Mammary epithelial cell (primary cell): Measurements from ENCODE around the gene TNFAIP3.

ENCODE experiments used
- CTCF ChIP-seq, 2 donors: IDR thresholded peaks in 1 of 2; conservative IDR thresholded peaks in 1 of 2; 2 replicates each; pipeline ENCODE4 v1.5.1; 2011 to 2012; ENCODE audit warnings: inconsistent platforms in 2 of 2, low read length in 2 of 2, mild to moderate bottlenecking in 2 of 2, control low read depth in 1 of 2, low read depth in 1 of 2; ENCODE audit not compliant: insufficient read depth in 1 of 2; ENCODE audit errors: extremely low read depth in 1 of 2
- EZH2 ChIP-seq: IDR thresholded peaks from 2 replicates; pipeline ENCODE4 v1.6.1; 2012; ENCODE audit warnings: low read length, inconsistent platforms, borderline replicate concordance

GRCh38 chr6:137845460-137845859, 21.6 kb upstream of the TNFAIP3 start:
- TF ChIP-seq CTCF (conservative IDR thresholded peaks at IDR 0.05 in 1 of 2, IDR thresholded peaks at IDR 0.05 in 1 of 2; ENCODE audit: extremely low read depth in 1 of 2, insufficient read depth in 1 of 2, low read depth in 1 of 2, low read length in 2 of 2) (peak in 1 of 2 donors; percentile 45), EZH2 (no peak)
